Fibroblast of the aortic adventitia (primary cell): ENCODE measurements around the gene POU3F1. TPM values are rescaled to one million over a fixed set of nuclear protein-coding genes. Genes with fewer than 3 reads are reported as not detected.

ENCODE experiments used
- DNase-seq: peaks from one replicate; pipeline ENCODE4 v3.0.0-alpha.2; 2010; ENCODE audit warnings: low read depth
- H3K4me3 ChIP-seq: 2 replicates; pipeline ENCODE4 v1.5.1; 2011; ENCODE audit warnings: low read depth, mild to moderate bottlenecking, control low read depth, low read length, moderate library complexity
- CTCF ChIP-seq: IDR thresholded peaks from 2 replicates; pipeline ENCODE4 v1.5.1; 2011; ENCODE audit warnings: mild to moderate bottlenecking, low read length, control low read depth, inconsistent platforms; ENCODE audit not compliant: insufficient read depth
- total RNA-seq: library from RNA; depleted of rRNA; stranded (reverse); fragments of >200 nt; gene quantifications from 2 replicates; pipeline ENCODE4 v1.2.3, GENCODE V29; 2012; ENCODE audit warnings: low replicate concordance

The POU3F1 gene
- total RNA-seq, 1 donor: not detected

GRCh38 chr1:38084113-38084512 lies 37.5 kb upstream of the POU3F1 start:
- no peak for TF ChIP-seq CTCF
- H3K4me3 ChIP-seq: no peak overlapping the region
- DNase-seq: no peak

GRCh38 chr1:38083541-38083940 lies 36.9 kb upstream of the POU3F1 start:
- no peak for DNase-seq
- no peak overlapping the region for H3K4me3 ChIP-seq
- TF ChIP-seq CTCF: no peak

- H3K4me3 ChIP-seq: no peak overlapping the region
- no peak for DNase-seq
- no peak for TF ChIP-seq CTCF
These were observed 36.2 kb upstream of the POU3F1 start for GRCh38 chr1:38082769-38083263.

- no peak overlapping the region for H3K4me3 ChIP-seq
- DNase-seq: no peak
- no peak for TF ChIP-seq CTCF
These were observed 32.4 kb upstream of the POU3F1 start for GRCh38 chr1:38079019-38079418.

- TF ChIP-seq CTCF: no peak
- peak; percentile 17 for DNase-seq
- H3K4me3 ChIP-seq: no peak overlapping the region
These were observed 31.0 kb upstream of the POU3F1 start for GRCh38 chr1:38077523-38078147.

GRCh38 chr1:38076455-38076854 lies 29.9 kb upstream of the POU3F1 start:
- TF ChIP-seq CTCF: no peak
- no peak overlapping the region for H3K4me3 ChIP-seq
- no peak for DNase-seq

GRCh38 chr1:38076038-38076437 lies 29.4 kb upstream of the POU3F1 start:
- TF ChIP-seq CTCF: no peak
- peak; percentile 25 for DNase-seq

More at GRCh38 chr1:38076038-38076437, 29.4 kb upstream of the POU3F1 start:
- H3K4me3 ChIP-seq: no peak overlapping the region
